AG09309 (cell line): ENCODE data around the gene KDELR1.

Source experiments
- DNase-seq: peaks from one replicate; pipeline ENCODE4 v3.0.0-alpha.2; 2010; ENCODE audit warnings: low read depth
- H3K4me3 ChIP-seq: 2 replicates; pipeline ENCODE4 v1.5.1; 2011; ENCODE audit warnings: mild to moderate bottlenecking, low read depth, low read length, moderate library complexity; ENCODE audit not compliant: control insufficient read depth
- CTCF ChIP-seq: IDR thresholded peaks from 2 replicates; pipeline ENCODE4 v1.5.1; 2011; ENCODE audit warnings: mild to moderate bottlenecking, low read depth, low read length, inconsistent platforms; ENCODE audit not compliant: insufficient read depth, control insufficient read depth; ENCODE audit errors: missing control alignments

Gene KDELR1

GRCh38 chr19:48391100-48392005 lies at the start of gene KDELR1:
TSS of gene KDELR1 (minus strand) at chr19:48391551. CDS start at chr19:48391358, 193 bp downstream.
- H3K4me3 ChIP-seq = peak within 1 kb of the TSS; percentile 74
- no peak for DNase-seq
- peak; percentile 97 for TF ChIP-seq CTCF

- no peak overlapping the region for H3K4me3 ChIP-seq
- TF ChIP-seq CTCF = no peak
- no peak for DNase-seq
Observed at GRCh38 chr19:48436586-48436985, 45.2 kb upstream of the KDELR1 start.

GRCh38 chr19:48433337-48433736 lies 42.0 kb upstream of the KDELR1 start:
- H3K4me3 ChIP-seq = no peak overlapping the region
- DNase-seq = no peak
- TF ChIP-seq CTCF = no peak

GRCh38 chr19:48428670-48429069 lies 37.3 kb upstream of the KDELR1 start:
- DNase-seq = no peak
- H3K4me3 ChIP-seq = no peak overlapping the region
- no peak for TF ChIP-seq CTCF

- H3K4me3 ChIP-seq = no peak overlapping the region
- no peak for DNase-seq
Observed at GRCh38 chr19:48424694-48425219, 33.4 kb upstream of the KDELR1 start.

GRCh38 chr19:48421548-48421947 lies 30.2 kb upstream of the KDELR1 start:
- no peak overlapping the region for H3K4me3 ChIP-seq
- TF ChIP-seq CTCF = no peak
- DNase-seq = no peak

More at GRCh38 chr19:48424694-48425219, 33.4 kb upstream of the KDELR1 start:
- TF ChIP-seq CTCF = no peak
